ENCODE data around the gene CEP72.
"Not testable (repeated sequence)": the region's sequence is repeated elsewhere in the genome, so short reads cannot be mapped to it uniquely, and the experiment has no call there.

Gene CEP72

DNA sequence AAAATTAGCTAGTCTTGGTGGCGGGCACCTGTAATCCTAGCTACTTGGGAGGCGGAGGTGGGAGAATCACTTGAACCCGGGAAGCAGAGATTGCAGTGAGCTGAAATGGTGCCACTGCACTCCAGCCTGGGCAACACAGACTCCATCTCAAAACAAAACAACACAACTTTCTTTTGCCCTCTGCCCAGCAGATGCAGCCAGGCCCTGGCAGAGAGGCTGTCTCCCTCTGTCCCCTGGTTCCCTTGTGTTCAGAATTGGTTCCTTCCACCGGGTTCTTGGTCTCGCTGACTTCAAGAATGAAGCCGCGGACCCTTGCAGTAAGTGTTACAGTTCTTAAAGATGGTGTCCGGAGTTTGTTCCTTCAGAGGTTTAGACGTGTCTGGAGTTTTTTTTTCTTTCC lies 30.2 kb upstream of the CEP72 start:
- no peak for FAIRE-seq

DNA sequence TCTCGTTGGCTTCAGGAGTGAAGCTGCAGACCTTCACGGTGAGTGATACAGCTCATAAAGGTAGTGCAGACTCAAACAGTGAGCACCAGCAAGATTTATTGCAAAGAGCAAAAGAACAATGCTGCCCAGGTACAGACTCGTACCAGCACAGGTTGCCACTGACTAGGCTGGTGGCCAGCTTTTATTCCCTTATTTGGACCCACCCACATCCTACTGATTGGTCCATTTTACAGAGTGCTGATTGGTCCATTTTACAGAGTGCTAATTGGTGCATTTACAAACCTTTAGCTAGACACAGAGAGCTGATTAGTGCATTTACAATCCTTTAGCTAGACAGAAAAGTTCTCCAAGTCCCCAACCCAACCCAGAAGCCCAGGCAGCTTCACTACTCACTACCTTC lies 29.7 kb upstream of the CEP72 start:
- FAIRE-seq = not testable (repeated sequence)

DNA sequence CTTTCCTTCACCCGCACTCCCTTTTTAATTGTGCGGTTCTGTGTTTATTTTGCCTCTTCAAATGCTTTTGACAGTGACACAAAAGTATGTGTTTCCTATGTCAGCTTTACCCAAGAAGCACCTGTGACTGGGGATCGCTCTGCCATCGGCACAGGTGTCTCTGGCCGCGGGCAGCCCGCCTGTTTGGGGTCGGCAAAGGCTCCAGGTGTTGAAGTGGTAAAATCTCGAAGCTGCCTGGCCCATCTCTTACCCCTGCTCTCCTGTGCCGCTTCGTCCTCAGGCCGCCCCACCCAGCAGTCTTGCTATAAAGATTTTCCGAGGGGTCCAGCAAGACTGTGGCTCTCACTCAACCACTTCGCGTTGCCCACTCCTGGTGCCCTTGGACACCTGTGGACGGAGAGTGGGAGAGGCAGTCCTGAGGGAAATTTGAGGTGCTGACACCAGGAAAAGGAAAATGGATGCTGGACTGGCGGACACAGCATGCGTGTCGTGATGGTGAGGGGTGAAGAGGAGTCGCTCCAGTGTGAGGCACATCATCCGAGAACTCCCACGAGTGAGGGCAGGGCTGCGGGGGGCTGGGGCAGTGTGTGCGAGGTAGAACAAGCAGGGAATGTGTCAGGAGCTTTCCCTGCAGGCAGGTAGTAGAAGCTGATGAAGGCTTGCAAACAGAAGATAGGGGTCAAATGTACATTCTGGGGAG lies 29.1 kb upstream of the CEP72 start:
- no peak for FAIRE-seq

DNA sequence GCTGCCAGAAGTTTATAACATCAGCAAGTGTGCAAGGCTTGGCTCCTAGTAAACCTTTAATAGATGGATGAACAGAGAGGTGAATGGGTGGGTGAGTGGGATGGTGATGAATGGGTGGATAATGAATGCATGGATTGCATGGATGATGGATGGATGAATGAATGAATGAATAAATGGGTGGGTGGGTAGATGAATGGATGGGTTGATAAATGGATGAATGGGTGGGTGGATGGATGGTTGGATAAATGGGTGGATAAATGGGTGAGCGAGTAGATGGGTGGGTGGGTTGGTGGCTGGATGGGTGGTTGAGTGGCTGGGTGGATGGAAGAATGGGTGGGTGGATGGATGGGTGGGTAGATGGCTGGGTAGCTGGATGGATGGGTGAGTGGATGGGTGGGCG lies 28.5 kb upstream of the CEP72 start:
- no peak for FAIRE-seq

DNA sequence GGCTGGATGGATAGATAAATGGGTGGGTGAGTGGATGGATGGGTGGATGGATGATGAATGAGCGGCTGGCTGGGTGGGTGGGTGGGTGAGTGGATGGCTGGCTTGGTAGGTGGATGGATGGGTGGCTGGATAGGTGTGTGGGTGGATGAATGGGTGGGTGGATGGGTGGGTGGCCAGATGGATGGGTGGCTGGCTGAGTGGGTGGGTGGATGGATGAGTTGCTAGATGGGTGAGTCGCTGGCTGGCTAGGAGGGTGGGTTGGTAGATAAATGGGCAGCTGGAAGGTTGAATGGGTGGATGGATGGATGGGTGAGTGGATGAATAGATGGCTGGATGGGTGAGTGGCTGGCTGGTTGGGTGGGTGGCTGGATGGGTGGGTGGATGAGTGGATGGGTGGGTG lies 27.9 kb upstream of the CEP72 start:
- FAIRE-seq = no peak

DNA sequence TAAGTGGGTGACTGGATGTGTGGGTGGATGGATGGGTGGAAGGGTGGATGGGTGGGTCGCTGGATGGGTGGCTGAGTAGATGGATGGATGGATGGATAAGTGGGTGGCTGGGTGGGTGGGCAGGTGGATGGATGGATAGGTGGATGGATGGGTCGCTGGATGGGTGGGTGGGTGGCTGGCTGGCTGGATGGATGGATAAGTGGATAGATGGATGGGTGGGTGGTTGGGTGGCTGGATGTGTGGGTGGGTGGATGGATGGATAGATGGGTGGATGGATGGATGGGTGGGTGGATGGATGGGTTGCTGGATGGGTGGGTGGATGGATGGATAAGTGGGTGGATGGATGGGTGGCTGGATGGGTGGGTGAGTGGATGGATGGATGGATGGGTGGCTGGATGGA lies 27.3 kb upstream of the CEP72 start:
- no peak for FAIRE-seq

DNA sequence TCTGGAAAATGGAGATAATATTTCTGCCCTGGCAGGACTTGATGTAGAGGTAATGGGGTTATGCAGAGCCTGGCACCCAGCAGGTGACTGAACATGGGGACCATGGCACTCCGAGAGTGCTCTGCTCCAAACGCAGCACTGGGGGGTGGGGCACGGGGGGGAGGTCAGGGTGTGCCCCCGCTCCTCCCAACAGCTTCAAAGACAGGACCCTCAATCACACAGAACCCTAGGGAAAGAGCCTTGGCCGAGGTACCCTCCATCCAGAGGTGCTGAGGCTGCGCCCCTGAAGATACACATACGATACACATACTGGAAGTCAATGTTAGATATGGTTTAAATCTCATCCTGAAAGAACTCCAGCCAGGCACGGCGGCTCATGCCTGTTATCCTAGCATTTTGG lies 26.6 kb upstream of the CEP72 start:
- FAIRE-seq = no peak

DNA sequence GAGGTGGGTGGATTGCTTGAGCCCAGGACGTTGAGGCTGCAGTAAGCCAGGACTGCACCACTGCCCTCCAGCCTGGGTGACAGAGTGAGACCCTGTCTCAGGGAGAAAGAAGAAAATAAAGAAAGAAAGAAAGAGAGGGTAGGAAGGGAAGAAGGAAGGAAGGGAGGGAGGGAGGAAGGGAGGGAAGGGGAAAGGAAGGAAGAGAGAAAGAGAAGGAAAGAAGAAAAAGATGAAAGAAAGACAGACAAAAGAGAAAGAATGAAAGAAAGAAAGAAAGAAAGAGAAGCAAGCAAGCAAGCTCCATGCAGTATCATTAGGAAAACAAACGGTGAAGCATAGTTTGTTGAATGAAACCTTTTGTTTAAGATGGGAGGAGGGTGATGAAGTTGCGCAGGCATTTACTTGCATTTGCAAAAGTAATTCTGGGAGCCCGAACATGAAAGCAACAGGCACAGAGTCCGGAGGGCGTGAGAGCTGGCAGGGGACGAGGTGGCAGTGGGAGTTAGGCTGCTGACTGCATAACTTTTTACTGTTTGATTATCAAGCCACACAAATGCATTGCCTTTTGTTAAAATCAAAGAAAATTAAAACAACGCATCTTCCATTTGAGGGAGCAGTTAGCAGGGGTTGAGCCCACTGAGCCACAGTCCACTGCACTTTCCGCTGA lies 26.0 kb upstream of the CEP72 start:
- FAIRE-seq = no peak

DNA sequence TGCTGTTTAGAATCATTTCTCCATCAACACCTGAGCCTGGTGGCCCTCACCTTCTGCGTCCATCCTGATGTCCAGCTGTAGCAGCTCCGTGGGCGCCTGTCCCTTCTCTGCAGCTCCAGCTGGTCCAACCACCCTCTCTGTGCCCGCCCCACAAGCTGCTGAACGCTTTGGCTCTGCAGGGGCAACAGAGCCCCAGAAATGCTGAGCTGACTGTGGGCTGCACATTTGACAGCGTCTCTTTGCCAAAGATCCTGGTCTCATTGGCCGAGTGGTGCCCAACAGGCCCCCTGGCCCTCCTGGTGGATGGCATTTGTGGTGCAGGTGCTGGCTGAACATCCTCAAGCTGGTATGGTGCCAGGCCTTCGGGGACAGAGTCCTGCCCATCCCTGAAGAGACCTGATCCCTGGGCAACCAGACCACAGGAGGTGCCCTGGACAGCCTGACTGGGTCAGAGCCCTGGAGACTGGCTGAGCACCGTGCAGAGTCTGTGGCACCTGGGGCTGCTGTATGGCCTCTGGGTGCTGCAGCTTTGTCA lies 25.3 kb upstream of the CEP72 start:
- FAIRE-seq = no peak

DNA sequence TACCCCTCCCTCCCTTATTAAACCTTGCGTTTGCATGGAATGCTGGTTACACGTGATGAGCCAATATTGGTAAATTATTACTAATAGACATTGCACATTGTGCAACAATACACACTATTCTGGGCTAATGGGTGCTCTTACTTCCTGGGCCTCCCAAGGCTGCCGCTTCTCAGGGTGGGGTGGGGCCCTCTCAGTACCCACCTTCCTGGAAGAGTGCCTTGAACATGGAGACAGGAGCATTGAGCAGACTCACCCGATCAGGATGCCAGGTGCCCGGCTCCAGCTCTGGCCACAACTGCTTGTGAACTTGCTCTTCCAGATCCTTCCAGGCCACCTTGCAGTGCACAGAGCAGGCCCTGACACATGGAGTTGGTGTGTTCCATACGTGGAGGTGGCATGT lies 24.7 kb upstream of the CEP72 start:
- FAIRE-seq = no peak

DNA sequence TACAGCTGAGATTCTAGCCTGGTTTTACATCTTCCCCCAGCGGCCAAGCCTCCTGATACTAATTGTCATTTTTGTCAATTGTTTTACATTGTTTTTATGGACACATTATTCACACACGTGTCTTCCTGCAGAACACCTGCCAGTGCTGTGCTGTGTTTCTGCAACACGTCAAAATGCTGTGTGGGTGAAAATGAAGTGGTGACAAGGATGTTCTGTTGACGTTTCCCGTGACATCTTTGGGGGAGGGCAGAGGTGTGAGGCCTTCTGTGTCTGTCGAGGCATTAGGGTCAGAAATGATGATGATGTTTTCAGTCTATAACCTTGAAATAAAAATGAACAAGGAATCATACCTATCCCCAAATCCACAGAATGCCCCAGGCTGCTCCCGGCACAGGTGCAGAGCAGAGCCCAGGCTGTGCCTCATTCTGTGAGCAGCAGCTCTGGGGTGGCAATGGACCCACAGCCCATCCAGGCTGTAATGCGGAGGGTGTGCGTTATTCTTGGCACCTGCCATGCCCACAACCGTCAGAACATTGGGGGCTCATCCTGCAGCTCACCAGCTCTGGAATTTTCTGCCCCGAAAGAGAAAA lies 23.6 kb upstream of the CEP72 start:
- FAIRE-seq = no peak

DNA sequence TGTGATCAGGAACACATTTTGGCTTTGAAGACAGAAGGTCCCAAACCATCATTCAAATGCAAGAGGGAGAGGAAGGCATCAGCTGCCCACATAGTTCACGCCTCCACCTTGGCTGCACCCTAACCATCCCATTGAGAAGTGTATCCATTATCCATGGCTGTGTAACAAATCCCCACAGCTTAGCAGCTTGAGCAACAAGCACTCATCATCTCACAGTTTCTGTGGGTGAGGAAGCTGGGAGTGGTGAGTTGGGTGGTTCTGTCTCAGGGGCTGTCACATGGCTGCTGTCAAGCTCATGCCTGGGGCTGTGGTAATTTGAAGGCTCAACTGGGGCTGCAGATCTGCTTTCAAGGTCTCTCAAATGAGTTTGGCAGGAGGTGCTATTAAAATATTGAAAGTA lies 23.0 kb upstream of the CEP72 start:
- FAIRE-seq = no peak

DNA sequence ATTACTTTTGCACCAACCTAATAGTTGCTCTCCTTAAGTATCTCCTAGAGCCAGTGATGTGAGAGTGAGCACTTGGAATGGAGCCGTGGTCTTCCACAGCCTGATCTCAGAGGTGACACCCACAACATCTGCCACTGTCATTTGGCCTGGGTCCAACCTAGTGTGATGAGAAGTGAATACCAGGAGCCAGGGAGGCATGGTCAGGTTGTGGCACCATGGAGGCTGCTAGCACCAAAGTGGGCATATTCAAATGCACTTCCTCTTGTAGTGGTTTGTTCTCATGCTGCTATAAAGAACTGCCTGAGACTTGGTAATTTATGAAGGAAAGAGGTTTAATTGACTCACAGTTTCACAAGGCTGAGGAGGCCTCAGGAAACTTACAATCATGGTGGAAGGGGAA lies 22.6 kb upstream of the CEP72 start:
- FAIRE-seq = no peak

DNA sequence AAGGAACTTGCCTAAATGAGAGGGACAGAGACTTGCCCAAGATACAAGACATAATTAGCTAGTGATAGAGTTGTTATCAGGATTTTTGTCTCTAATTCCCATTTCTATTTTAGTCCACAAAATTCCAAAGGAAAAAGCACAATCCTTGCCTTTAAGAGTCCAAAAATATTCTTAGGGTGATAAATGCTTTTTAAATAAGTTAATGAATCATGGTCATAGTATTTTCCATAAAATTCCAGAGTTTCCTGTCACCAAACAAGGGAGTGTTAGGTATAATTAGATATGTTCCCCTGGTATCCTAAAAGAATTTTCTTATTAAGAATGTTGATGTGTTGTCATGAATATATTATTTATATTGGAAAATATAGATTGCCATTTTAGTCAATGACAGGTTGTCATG lies 21.8 kb upstream of the CEP72 start:
- FAIRE-seq = no peak

DNA sequence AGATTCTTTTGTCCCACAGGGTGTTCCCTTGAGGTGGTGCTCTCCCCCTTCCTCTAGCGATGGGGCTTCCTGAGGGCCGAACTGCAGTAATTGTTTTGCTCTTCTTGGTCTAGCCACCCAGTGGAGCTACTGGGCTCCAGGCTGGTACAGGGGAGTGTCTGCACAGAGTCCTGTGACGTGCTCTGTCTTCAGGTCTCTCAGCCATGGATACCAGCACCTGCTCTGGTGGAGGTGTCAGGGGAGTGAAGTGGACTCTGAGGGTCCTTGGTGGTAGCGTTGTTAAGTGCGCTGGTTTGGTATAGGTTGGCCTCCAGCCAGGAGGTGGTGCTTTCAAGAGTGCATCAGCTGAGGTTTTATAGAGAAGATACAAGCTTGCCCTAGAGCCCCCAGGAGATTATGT lies 20.4 kb upstream of the CEP72 start:
- FAIRE-seq = no peak

DNA sequence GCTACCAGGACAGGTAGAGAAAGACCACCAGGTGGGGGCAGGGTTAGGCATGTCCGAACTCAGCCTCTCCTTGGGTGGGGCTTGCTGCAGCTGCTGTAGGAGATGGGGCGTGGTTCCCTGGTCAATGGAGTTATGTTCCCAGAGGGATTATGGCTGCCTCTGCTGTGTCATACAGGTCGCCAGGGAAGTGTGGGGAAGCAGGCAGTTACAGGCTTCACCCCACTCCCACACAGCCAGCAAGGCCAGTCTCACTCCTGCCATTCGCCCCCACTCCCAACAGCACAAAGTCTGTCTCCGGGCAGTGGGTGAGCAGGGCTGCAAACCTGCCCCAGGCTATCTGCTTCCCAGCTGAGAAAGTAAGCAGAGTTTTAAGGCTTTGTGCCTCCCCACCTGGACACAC lies 20.0 kb upstream of the CEP72 start:
- no peak for FAIRE-seq

DNA sequence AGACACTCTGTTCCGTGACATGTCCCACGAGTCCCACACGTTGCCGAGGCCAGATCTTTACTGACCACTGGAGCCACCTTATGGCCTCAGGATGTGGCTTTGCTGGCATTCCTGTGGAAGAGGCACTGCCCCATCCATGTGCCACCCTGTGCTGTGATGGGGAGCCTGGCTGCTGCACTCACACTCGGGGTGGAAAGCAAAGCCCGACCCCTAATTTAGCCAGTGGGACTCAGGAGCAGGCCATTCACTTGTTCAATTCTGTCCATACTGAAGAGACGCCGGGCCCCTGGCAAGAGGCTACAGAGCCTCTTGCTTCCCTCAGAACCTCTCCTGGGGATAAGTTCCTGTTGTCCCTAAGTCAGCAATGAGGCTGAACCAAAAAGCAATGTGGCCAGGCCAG lies 18.6 kb upstream of the CEP72 start:
- FAIRE-seq = no peak

DNA sequence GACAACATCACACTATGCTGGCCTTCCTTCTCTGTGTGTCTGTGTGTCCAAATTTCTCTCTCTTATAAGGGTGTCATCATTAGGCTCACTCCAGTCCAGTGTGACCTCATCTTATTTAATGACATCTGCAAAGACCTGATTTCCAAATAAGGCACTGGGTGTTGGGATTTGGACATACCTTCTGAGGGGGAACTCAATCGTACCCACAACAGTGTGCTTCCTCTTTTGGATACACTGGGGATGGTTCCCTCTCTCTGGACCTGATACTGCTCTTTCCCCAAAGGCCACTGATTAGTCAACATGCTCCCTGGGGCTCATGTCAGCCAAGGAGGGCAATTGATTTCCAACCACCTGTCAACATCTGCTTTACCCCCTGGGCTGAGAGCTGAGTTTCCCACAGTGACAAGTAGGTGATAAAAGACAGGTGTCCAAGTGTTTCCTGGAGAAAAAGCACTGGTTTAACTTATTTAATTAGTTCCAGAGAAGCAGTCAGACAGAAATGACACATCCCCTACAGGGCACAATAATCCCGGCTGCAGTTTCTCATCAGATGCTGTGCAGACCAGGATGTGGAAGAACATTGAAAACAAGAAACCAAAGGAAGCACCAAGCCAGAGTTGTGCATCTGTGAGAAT lies 17.8 kb upstream of the CEP72 start:
- FAIRE-seq = no peak

DNA sequence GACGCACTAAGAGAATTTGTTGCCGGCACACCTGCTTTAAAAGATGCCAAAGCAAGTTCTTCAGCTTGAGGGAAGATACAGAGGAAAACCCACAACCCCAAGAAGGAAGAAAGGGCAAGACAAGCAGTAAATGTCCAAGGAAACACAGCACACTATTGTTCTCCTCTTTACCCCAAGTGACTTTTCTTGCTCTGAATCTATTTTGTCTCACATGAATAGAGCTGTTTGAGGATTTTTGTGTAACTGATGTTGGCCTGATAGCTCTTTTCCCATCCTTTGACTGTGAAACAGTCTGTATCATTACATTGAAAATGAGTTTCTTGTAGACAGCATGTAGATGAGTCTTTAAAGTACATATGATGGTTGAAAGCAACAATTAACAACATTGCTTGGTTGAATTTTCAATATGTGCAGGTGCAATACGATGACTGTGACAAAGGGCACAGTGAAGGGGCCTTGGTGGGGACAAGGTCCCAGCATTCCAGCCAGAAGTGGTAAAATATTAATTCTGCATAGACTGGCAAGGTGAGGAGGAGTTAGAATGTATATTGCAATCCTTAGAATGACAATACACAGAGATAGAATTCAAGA lies 16.8 kb upstream of the CEP72 start:
- FAIRE-seq = no peak

DNA sequence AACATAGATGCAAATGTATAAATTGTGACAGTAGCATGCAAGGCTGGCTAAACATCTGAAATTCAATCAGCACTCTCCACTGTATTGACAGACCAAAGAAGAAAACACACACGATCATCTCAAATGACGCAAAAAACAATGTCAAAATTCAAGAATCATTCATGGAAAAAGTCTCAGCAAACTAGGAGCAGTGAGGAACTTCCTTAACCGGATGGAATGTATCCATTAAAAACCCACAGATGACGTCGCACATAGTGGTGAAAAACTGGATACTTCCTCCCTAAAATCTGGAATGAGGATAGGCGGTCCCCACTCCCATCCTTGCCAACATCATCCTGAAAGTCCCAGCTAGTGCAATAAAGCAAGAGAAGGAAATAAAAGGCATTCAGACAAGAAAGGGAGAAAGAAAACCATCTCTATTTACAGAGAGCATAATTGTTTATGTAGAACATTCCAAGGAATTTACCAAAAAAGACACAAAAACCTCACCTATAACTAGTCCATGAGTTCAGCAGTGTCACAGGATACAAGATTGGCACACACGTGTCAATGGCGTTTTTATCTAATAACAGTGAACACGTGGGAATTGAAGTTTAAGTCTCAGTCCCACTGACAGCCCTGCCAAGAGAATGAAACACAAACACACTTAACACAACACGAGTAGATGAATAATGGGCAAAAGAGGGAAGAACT lies 14.1 kb upstream of the CEP72 start:
- FAIRE-seq = no peak

DNA sequence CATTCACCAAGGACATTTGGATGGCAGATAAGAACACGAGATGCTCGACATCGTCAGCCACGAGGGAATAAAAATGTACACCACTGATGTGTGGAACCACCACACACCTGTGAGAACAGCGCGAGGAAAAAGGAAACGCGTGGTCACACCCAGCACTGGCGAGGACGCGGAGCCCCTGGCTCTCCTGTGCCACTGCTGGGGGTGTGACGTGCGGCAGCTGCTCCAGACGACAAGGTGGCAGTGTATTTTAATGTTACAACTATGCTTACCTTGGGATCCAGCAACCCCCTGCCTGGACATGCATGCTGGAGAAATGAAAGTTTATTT lies 13.6 kb upstream of the CEP72 start:
- no peak for FAIRE-seq

DNA sequence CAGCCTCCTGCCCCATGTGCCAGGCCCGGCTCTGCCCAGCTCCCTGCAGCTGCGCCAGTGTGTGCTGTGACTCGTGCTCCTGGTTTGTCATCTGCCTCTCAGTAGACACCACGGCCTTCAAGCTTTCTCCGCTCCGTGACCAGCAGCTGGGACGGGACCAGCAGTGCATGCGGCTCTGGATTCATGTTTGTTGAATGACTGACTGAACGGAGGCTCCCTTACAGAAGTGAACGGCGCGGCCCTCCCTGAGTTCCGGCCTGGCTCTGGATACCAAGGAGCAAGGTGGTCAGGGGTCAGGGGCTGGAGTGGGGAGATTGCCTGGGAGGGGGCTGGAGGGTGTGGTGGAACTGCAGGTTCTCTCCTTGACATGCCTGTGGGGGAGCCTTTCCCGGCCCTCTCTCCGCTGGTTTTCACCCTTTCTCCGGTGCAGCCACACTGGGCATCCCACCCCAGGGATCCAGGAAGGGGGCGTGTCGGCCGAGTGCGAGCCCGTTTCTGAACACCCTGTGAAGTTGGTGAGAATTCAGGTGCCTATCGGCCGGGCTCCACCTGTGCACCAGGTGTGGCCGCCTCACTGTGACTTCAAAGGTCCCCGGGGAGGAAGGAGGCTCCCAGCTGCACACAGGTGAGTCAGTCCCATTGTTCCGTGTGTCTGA lies 11.1 kb upstream of the CEP72 start:
- no peak for FAIRE-seq
